NK-92 (cell line): Measurements from ENCODE around the gene PDCL3.

Experiments
- DNase-seq: peaks from one replicate; lab custom pipeline; 2025; ENCODE audit not compliant: unreplicated experiment; lab: John Stamatoyannopoulos, UW

PDCL3 gene

GRCh38 chr2:100611079-100612029 lies 48.6 kb downstream of the PDCL3 start:
- DNase-seq, result no peak

GRCh38 chr2:100612388-100613000 lies 49.7 kb downstream of the PDCL3 start:
- DNase-seq, result no peak

- DNase-seq, result no peak
These were observed 50.9 kb downstream of the PDCL3 start for GRCh38 chr2:100613719-100614118.

DNA sequence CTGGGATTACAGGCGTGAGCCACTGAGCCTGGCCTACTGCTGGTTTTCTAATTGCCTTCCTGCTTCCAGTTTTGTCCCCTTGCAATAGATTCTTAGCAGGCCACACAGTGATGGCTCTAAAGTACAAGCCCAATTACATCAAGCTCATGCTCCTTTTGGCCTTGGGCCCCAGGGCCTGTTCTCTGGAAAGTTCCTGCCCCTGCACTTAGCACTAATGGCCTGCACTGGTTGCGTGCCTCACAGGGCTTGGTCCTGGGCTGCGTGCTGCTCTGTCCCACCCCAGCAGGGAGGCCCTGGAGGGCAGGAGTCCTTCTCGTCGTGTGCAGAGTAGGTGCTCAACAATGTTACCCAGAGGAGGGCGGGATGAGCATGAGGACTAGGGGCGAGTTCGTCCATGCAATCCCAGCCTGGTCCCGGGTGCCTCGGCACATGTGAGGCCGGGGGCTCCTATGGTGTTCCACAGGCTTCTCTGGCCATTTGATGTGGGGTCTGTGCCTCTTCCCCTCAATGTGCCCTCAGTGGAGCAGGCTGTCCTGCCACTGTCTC lies 51.7 kb downstream of the PDCL3 start:
- DNase-seq, result no peak

DNA sequence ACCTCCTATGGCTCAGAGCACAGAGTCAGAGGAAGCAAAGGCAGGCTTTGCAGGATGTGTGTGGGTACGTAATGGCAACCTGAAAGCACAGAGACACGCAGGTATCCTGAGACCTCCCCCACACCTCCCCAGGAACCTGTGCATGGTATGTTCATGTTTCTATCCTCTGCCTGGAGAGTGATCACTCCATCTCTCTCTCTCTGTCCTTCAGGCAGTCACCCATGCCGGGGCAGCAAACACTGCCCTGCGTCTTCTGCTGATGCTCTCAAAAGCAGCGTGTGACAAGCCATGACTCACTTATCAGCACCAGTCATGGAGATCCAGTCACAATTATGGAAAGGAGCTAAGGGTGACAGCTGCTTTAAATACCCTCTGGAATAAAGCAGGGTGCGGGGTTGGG lies 52.7 kb downstream of the PDCL3 start:
- no peak for DNase-seq

GRCh38 chr2:100615886-100616285 lies 53.1 kb downstream of the PDCL3 start:
- DNase-seq, result no peak

GRCh38 chr2:100616841-100617390 lies 54.1 kb downstream of the PDCL3 start:
- DNase-seq, result no peak

DNA sequence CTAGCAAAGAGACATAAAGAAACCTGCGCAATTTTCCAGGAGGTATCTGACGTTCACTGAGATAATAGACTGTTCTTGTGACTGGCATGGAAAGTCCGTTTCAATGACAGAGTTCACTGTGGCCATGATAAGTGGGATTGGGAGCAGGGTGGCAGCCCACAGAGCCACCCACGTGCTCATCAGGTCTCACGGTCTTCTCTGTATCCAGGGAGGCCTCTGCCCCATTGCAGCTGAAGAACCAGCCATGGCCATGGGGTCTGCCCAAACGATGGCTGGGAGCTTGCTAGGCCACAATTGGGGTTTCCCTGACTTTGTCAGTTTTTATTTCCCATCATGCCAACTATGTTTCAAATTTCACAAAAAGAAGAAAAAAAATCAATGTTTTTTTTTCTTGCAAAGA lies 57.2 kb downstream of the PDCL3 start:
- no peak for DNase-seq

- no peak for DNase-seq
These were observed 57.7 kb downstream of the PDCL3 start for GRCh38 chr2:100620481-100620880.

GRCh38 chr2:100621371-100621951 lies 58.7 kb downstream of the PDCL3 start:
- no peak for DNase-seq

GRCh38 chr2:100623033-100623715 lies 60.4 kb downstream of the PDCL3 start:
- no peak for DNase-seq

- DNase-seq, result no peak
These were observed 61.1 kb downstream of the PDCL3 start for GRCh38 chr2:100623930-100624329.

DNA sequence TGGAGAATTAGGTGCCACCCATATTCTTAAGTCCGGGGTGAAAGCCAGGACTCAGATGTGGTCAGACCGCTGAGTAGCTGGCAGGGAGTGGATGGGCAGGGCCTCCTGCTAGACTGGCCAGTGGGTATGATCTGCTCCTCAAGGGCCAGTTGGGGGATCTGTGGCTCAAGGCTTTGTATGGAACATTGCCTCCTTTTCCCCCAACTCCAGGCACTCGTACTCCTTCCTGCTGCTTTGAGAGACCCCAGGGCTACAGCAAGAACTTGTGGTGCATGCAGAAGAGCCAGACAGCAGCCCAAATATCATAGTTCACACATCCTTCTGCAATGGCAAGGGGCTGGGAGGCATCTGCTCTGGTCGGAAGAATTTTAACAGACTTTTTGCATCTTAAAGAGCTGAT lies 61.7 kb downstream of the PDCL3 start:
- no peak for DNase-seq

GRCh38 chr2:100625717-100626116 lies 62.9 kb downstream of the PDCL3 start:
- DNase-seq, result no peak
